Liver (tissue), 3 donors: ENCODE measurements around the gene ARHGEF19.
A peak's percentile ranks its signal among the peaks of the same experiment; 100 is the strongest.

Experiments used
- GABPA ChIP-seq, 2 donors: IDR thresholded peaks in 1 of 2; conservative IDR thresholded peaks in 1 of 2; 2 replicates each; pipeline ENCODE4 v1.6.1; 2016; ENCODE audit warnings: antibody characterized with exemption in 2 of 2, mild to moderate bottlenecking in 1 of 2, moderate library complexity in 1 of 2
- HNF4G ChIP-seq: IDR thresholded peaks from 2 replicates; pipeline ENCODE4 v1.6.1; 2016; ENCODE audit warnings: antibody characterized with exemption
- JUND ChIP-seq, 2 donors: IDR thresholded peaks; 2 replicates each; pipeline ENCODE4 v1.6.1; 2016; ENCODE audit warnings: antibody characterized with exemption in 2 of 2
- RAD21 ChIP-seq, 2 donors: IDR thresholded peaks; 2 replicates each; pipeline ENCODE4 v1.6.1; 2016; ENCODE audit warnings: antibody characterized with exemption in 2 of 2, mild to moderate bottlenecking in 2 of 2
- RXRA ChIP-seq, 2 donors: IDR thresholded peaks; 2 replicates each; pipeline ENCODE4 v1.6.1; 2017 to 2018; ENCODE audit warnings: antibody characterized with exemption in 2 of 2, mild to moderate bottlenecking in 1 of 2
- TAF1 ChIP-seq: conservative IDR thresholded peaks from 2 replicates; pipeline ENCODE4 v1.6.1; 2016; ENCODE audit warnings: antibody characterized with exemption, mild to moderate bottlenecking
- YY1 ChIP-seq: IDR thresholded peaks from 2 replicates; pipeline ENCODE4 v1.6.1; 2016; ENCODE audit warnings: antibody characterized with exemption, mild to moderate bottlenecking
- TF ChIP-seq, protein P1 (sequence below): fragments of 150-350 bp; IDR thresholded peaks from 2 replicates; pipeline ENCODE4 v1.5.1; 2017; ENCODE audit warnings: improper control_type of control experiment, low read depth, low read length; ENCODE audit not compliant: missing input control
- TF ChIP-seq, protein P2 (sequence below): IDR thresholded peaks from 2 replicates; pipeline ENCODE4 v1.6.1; 2016; ENCODE audit warnings: antibody characterized with exemption
- TF ChIP-seq, protein P3 (sequence below): IDR thresholded peaks from 2 replicates; pipeline ENCODE4 v1.6.1; 2016; ENCODE audit warnings: antibody characterized with exemption
- donor health status: healthy.
- donor health status: healthy.

GRCh38 chr1:16243936-16244649 is 31.6 kb upstream of the ARHGEF19 start:
- TF ChIP-seq, protein P1, sequence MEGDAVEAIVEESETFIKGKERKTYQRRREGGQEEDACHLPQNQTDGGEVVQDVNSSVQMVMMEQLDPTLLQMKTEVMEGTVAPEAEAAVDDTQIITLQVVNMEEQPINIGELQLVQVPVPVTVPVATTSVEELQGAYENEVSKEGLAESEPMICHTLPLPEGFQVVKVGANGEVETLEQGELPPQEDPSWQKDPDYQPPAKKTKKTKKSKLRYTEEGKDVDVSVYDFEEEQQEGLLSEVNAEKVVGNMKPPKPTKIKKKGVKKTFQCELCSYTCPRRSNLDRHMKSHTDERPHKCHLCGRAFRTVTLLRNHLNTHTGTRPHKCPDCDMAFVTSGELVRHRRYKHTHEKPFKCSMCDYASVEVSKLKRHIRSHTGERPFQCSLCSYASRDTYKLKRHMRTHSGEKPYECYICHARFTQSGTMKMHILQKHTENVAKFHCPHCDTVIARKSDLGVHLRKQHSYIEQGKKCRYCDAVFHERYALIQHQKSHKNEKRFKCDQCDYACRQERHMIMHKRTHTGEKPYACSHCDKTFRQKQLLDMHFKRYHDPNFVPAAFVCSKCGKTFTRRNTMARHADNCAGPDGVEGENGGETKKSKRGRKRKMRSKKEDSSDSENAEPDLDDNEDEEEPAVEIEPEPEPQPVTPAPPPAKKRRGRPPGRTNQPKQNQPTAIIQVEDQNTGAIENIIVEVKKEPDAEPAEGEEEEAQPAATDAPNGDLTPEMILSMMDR = peak; percentile 90
- TF ChIP-seq YY1 (no peak), JUND (IDR thresholded peaks at IDR 0.05) (no peak), GABPA (IDR thresholded peaks at IDR 0.05 in 1 of 2, conservative IDR thresholded peaks at IDR 0.05 in 1 of 2) (no peak), RXRA (IDR thresholded peaks at IDR 0.05) (no peak), TAF1 (no peak), RAD21 (IDR thresholded peaks at IDR 0.05) (peak; percentile 94 to 95), HNF4G (no peak)
- TF ChIP-seq, protein P2, sequence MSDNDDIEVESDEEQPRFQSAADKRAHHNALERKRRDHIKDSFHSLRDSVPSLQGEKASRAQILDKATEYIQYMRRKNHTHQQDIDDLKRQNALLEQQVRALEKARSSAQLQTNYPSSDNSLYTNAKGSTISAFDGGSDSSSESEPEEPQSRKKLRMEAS = no peak
- TF ChIP-seq, protein P3, sequence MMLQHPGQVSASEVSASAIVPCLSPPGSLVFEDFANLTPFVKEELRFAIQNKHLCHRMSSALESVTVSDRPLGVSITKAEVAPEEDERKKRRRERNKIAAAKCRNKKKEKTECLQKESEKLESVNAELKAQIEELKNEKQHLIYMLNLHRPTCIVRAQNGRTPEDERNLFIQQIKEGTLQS = no peak
